HG03108 (cell line): ENCODE data around the gene ZNF236.
"Not testable (repeated sequence)": the region's sequence is repeated elsewhere in the genome, so short reads cannot be mapped to it uniquely, and the experiment has no call there.

Experiments used
- ATAC-seq: cut with Tn5 transposase; IDR thresholded peaks from one replicate; pipeline ENCODE4 v1.9.1; 2021; ENCODE audit warnings: moderate library complexity; ENCODE audit not compliant: unreplicated experiment

Gene ZNF236

DNA sequence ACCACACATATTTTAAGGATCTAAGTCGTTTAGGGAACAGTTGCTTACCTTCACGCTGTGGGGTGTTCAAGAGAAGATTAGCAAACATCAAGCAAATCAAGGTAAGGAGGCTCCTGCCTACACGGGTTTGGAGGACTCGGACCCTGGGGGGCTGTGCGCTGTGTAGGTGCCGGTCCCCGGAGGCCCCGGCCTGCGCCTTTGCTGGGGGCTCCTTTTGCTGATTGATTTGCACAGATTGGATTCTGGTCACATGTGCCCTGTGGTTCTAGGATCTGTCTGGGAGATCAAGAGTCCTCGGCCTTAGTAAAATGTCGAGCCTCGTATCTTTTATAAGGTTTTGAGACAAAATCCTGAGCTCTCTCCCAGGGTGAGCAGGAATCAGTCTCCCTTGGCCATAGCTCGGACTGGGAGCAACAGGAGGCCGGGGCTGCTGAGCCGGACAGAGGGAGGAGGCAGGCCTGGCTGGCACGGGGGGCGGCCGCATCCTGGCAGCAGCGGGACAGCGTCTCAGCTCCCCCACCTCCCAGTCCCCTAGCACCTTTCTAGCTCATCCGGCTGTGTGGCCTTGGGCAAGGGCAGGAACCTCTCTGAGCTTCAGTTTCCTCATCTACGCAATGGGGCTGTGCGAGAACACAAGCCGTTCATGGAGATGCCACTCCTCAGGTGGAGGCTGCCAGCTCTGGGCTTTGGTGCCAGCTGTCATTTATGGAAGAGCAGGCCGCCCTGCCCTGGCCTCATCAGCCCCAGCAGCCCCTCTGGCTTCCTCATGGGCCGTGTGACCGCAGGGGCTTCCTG is 163.0 kb downstream of the ZNF236 start:
- ATAC-seq, result no peak

DNA sequence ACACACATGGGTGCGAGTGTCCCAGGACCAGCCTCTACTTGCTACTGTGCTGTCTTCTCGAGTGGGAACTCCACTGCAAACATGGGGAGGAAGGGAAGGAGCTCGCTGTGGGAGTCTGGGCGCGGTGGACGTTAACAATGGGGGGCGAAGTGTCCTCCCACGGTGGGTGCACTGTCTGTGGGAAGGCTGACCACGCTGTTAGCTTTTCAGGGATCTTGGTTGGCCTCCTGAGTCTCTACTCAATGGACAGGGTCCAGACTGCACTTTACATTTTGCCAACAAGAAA is 163.5 kb downstream of the ZNF236 start:
- ATAC-seq, result no peak

DNA sequence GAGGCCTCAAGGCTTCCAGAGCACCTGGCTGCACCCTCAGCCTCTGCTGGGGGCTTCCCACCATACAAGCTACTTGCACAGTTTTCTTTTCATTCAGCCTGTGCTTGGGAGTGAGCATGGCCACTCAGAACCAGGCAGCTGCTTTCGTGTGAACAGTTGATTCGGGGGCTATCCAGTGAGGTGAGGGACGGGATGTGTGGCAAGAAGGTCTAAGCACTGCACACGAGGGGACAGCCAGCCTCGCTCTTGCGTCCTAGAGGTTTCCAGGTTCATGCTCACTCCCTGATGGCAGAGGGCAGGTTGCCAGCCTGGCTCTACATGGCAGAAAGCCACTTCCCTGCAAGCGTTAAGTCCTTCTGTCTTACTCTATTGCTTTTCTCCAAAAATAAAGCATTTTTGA is 164.0 kb downstream of the ZNF236 start:
- ATAC-seq, result no peak

GRCh38 chr18:76988031-76988826 is 165.9 kb downstream of the ZNF236 start:
- ATAC-seq, result no peak

GRCh38 chr18:76988827-76989646 is 166.7 kb downstream of the ZNF236 start:
- ATAC-seq, result no peak

- no peak for ATAC-seq
Observed at GRCh38 chr18:76989647-76990190, 167.4 kb downstream of the ZNF236 start.

GRCh38 chr18:76990343-76991020 is 168.1 kb downstream of the ZNF236 start:
- not testable (repeated sequence) for ATAC-seq

DNA sequence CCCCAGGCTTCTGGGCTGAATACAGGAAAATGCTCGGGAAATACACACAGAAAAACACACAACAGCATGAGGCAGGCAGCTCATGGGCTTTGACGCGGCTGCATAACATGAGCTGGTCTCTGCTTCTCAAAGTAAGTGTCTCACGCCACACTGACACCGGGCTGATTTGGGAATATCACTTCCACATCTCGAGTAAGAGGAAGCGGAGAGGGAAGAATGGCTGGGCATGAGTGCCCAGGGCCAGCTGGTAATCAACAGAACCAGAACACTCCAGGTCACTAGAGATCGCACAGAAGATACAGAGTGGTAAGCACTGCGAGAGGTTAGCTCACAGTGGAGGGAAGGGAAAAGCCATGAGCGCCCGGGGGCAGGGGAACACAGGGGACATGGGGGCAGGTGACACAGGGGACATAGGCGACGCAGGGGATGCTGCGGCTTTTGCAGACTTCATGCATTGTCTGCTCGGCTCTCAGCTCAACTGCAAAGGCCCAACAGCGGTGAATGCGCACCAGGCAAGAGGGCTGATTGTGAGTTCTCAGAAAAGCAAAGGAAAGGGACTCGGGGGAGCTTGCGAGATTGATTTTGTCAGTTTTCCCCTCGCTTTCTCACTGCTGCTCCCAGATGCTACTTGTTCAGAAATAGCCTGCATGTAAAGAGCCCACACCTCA is 168.8 kb downstream of the ZNF236 start:
- ATAC-seq, result no peak

DNA sequence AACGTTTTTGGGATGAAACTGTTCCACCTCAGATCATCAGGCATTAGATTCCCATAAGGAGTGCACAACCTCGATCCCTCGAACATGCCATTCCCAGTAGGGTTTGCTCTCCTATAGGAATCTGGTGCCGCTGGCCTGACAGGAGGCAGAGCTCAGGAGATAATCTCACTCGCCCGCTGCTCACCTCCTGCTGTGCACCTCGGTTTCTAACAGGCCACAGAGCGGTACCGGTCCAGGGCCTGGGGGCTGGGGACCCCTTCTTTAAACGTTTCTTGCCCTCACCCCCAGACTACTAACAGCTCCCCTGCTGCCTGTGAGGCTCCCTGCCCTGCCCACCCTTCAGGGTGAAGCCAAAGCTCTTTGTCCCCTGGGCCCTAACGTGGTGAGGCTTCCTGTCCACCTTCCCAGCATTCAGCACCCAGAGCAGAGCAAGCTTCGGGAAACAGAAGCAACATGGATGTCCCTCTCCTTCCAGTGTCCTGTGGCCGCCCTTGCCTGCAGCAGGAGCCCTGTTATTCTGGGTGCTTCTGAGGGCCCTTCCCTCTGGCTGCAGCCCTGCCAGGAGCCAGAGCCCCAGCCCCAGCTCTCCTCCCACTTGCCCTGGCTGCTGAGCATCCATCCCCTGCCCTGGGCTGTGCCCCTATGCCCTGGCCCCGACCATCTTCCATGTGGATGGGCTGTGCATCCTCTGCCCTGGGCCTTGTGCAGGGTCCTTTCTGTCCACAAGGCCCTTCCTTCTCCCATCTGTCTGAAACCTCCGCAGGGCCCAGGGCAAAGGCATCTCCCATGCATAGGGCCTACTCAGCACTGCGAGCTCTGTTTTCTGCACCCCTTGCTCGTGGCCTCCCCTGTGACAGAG is 170.1 kb downstream of the ZNF236 start:
- no peak for ATAC-seq

- no peak for ATAC-seq
Observed at GRCh38 chr18:76993085-76993382, 170.7 kb downstream of the ZNF236 start.

- no peak for ATAC-seq
Observed at GRCh38 chr18:76993573-76993972, 171.2 kb downstream of the ZNF236 start.

DNA sequence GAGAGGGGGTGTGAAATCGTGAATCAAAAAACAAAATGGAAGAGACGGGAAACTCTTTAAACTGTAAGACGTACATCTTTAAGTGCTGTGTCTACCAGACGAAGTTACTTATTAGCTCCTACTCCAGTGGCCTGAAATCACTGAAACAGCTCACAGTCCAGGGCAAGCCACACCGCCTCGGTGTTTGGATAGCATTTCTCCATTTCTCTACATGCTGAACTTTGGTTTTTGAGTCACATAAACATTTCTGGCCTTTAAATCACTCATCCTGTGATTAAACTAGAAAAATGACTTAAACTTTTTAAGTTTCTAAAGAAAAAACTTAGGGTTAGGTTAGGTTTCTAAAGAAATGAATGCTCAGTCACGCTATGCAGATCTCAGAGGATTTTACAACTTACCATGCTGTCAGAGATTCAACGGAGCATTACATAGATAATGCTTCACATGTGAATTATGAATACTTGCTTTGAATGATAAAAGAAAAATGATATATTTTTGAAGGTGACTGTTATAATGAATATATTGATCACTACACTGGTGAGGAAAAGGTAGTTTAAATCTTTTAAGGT is 171.8 kb downstream of the ZNF236 start:
- no peak for ATAC-seq

DNA sequence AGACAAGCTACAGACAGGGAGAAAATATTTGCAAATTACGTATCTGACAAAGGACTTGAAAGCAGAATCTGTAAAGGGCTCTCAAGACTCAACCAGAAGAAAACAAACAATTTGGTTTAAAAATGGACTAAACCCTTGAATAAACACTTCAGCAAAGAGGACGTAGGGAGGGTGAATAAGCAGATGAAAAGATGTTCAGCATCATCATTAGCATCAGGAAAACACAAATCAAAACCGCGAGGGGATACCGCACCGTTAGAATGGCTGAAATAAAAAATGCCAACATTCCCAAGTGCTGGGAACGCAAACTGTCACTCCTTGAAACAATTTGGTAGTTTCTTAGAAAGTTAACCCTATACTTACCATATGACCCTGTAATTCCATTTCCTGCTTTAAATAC is 173.5 kb downstream of the ZNF236 start:
- no peak for ATAC-seq

DNA sequence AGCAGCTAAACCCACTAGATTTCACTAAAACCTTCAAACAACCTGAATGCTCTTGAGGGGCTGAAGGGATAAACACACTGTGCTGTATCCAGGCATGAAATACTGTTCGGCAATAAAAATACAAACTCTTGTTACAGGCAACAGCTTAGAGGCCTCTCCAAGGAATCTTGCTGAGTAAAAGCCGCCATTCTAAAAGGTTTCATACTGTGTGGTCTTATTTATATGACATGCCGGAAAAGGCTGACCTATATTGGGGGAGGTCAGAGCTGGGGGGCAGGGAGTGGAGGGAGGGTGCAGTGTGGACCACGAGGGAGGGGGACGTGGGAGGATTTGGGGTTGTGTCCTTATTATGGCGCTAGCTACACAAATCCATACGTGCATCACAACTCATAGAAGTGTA is 174.1 kb downstream of the ZNF236 start:
- no peak for ATAC-seq

DNA sequence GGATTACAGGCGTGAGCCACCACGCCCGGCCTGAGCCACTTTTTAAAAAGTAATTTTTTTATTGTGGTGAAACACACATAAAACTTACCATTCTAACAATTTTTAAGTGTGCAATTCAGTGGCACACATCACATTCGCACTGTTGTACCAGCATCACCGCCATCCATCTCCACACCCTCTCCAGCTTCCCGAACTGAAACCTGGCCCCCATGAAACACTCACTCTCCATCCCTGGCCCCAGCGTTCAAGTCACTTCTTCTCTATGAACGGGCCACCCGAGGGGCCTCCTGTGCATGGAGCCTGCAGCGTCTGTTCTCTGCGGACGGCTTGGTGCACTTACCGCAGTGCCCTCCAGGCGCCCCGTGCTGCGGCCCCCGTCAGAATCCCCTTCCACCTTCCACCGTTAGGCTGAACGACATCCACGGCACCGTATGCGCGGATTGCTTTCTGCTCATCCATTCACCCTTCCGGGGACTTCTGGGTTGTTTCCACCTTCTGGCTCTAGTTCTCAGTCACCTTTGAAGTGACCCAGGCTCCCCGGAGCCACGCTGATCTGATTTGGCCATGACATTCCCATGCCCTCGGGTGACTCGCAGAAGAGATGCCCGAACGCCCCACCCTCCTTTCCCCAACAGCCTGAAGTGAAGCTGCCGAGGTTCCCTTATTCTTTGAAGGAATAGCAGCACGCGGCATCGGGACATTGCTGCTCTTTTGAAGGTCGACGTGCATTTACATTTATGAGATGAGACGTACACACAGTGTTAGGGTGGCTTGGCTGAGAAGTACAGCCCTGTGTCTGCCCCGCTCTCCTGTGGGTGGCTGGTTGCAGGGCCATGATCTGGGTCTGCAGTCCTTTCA is 175.8 kb downstream of the ZNF236 start:
- no peak for ATAC-seq

DNA sequence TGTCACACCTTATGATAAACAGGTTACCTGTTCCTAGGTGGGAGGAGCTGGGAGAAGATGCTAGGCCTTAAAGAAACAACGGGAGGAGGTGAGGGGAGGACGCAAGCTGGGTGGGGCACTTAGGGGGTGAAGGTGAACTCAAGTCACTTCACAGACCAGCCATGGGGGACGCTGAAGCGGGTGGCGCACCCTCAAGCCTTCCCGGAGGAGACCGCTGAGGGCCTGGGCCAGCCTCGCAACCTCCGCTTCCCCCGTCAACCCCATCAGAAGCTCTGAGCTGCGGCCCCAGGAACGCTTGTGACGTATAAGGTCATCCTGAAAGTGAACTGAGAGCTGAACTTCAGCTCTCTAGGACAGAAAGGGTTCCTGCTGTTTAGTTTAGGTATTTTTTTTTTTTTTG is 176.7 kb downstream of the ZNF236 start:
- ATAC-seq, result no peak

- ATAC-seq, result no peak
Observed at GRCh38 chr18:77000527-77000926, 178.2 kb downstream of the ZNF236 start.

GRCh38 chr18:77001041-77001440 is 178.7 kb downstream of the ZNF236 start:
- ATAC-seq, result no peak
